SK-N-MC (cell line): ENCODE results near the gene GRIA3.

Experiments used
- EZH2 ChIP-seq: fragments of 200-600 bp; sonication (generic); IDR thresholded peaks from one replicate; pipeline ENCODE4 v1.6.1; 2017; ENCODE audit warnings: antibody characterized with exemption
- POLR2AphosphoS5 ChIP-seq: IDR thresholded peaks from 2 replicates; pipeline ENCODE4 v1.6.1; 2012; ENCODE audit warnings: mild to moderate bottlenecking, low read depth, low read length, borderline replicate concordance

DNA sequence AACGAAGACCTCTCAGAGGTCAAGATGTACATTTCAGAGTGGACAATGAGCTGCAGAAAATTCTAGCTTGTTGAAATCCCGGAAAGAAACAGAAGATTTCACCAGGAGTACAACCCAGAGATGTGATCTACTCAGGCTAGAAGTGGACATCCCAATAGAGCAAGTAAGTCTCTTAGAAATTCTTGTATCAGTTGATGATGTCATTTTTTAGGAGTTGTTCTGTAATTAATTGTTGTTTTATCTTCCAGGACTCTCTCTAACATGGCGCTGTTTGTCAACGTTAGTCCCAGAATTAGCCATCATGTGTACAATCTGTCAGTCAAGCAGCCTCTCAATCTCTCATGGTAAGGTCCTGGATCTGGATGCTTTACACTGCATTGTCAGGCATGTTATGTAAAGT is 174.4 kb downstream of the GRIA3 start:
- TF ChIP-seq POLR2AphosphoS5 (no peak), EZH2 (no peak)
